ENCODE results near the gene EXOC6.
A peak's percentile ranks its signal among the peaks of the same experiment; 100 is the strongest.
"Not testable (repeated sequence)": the region's sequence is repeated elsewhere in the genome, so short reads cannot be mapped to it uniquely, and the experiment has no call there.

EXOC6 gene

GRCh38 chr10:93083743-93084539 lies 235.6 kb downstream of the EXOC6 start:
- no peak for DNase-seq

GRCh38 chr10:93085272-93085859 lies 237.0 kb downstream of the EXOC6 start:
- DNase-seq, result no peak

GRCh38 chr10:93086289-93086688 lies 238.0 kb downstream of the EXOC6 start:
- no peak for DNase-seq

GRCh38 chr10:93087846-93088245 lies 239.5 kb downstream of the EXOC6 start:
- no peak for DNase-seq

GRCh38 chr10:93088466-93088865 lies 240.1 kb downstream of the EXOC6 start:
- DNase-seq, result no peak

- DNase-seq, result no peak
Measured at GRCh38 chr10:93090619-93091018, 242.3 kb downstream of the EXOC6 start.

- no peak for DNase-seq
Measured at GRCh38 chr10:93091960-93092359, 243.6 kb downstream of the EXOC6 start.

GRCh38 chr10:93095225-93095624 lies 246.9 kb downstream of the EXOC6 start:
- DNase-seq, result no peak

- peak; percentile 15 to 34 for DNase-seq
Measured at GRCh38 chr10:93096901-93097300, 248.6 kb downstream of the EXOC6 start.

GRCh38 chr10:93097386-93097785 lies 249.1 kb downstream of the EXOC6 start:
- no peak for DNase-seq

- DNase-seq, result no peak
Measured at GRCh38 chr10:93098816-93099215, 250.5 kb downstream of the EXOC6 start.

- no peak for DNase-seq
Measured at GRCh38 chr10:93099670-93100069, 251.3 kb downstream of the EXOC6 start.

- not testable (repeated sequence) for DNase-seq
Measured at GRCh38 chr10:93101148-93101547, 252.8 kb downstream of the EXOC6 start.

GRCh38 chr10:93103953-93104352 lies 255.6 kb downstream of the EXOC6 start:
- no peak for DNase-seq

- DNase-seq, result peak; percentile 73 to 76
Measured at GRCh38 chr10:93106631-93107072, 258.3 kb downstream of the EXOC6 start.
